ENCODE results near the gene MED14. TPM values are rescaled to one million over a fixed set of nuclear protein-coding genes. Genes with fewer than 3 reads are reported as not detected.
"Not testable (repeated sequence)": the region's sequence is repeated elsewhere in the genome, so short reads cannot be mapped to it uniquely, and the experiment has no call there.

Gene MED14
- 27.6 TPM for polyA plus RNA-seq (2013, experiment 1 of 2)
- 28.5 TPM for polyA plus RNA-seq (2013, experiment 2 of 2)

DNA sequence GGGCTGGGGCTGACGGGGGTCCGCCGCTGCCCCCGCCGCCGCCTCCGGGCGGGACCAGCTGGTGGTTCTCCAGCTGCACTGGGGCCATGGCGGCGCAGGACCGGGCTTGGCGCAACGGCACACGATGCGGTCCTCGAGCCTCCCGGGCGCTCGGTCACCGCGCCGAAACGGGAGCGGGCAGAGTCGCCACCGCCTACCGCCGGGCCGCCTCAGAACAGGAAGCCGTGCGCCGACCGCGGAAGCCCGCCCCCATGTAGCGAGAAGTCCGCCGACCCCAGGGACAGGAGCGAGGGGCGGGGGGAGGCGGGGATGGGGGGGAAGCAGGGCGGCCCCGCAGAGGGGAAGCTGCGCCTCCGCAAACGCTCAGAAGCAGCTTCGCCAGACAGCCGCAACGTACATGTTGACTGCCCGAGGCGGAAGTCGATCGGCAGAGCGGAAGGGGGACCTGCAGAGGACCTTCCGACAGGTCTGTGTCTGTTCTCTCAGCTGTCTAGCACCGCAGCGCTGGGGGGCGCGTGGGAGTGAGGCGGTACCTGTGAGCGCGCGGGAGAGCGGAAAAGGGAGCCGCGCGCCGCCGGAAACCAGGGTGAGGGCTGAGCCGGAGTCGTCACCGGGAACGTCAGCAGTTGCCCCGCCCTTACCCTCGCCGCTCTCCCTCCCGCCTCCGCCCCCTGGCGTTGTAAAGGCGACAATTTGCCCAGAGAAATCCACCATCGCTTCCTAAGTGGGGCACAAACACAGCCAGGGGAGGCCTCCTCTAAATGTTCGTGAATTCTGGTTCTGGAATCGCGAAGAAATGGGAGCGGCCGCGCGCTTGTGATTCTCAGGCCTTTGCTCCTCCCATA is at the start of gene MED14:
Gene MED14, minus strand, starts transcription at position 218 of the 845 bp plus-strand sequence. Its CDS starts 130 bp downstream, at position 88.
- Histone ChIP-seq H4K5ac (ENCODE audit: low read length) (no peak within 1 kb of the TSS), H3K4ac (ENCODE audit: low read depth, low read length) (no peak within 1 kb of the TSS), H3K23ac (ENCODE audit: low read length) (no peak within 1 kb of the TSS), H3K9ac (ENCODE audit: low read length) (peak within 1 kb of the TSS; percentile 72), H3K4me3 (ENCODE audit: low read length) (peak within 1 kb of the TSS; percentile 70), H3K18ac (ENCODE audit: low read length) (peak within 1 kb of the TSS; percentile 71), H4K8ac (ENCODE audit: low read depth, low read length) (no peak within 1 kb of the TSS), H3K27me3 (ENCODE audit: insufficient read depth, low read length, poor library complexity) (no peaks in the 10 kb centered on the region), H3K27ac (ENCODE audit: low read depth, low read length) (peak within 1 kb of the TSS; percentile 90), H3K79me1 (ENCODE audit: low read length) (no peaks in the 10 kb centered on the region), H2BK120ac (ENCODE audit: low read depth, low read length) (no peak within 1 kb of the TSS), H2BK5ac (ENCODE audit: low read length) (no peak within 1 kb of the TSS), H2AK5ac (ENCODE audit: low read length) (no peak within 1 kb of the TSS), H3K4me1 (ENCODE audit: control insufficient read depth, low read depth, low read length) (no peaks in the 10 kb centered on the region), H3K79me2 (ENCODE audit: control insufficient read depth, insufficient read depth, low read length) (peaks cover 25% of the 10 kb centered on the region), H3K56ac (ENCODE audit: low read length) (peak within 1 kb of the TSS; percentile 91), H3K36me3 (ENCODE audit: control insufficient read depth, insufficient read depth, low read length) (no peaks in the 10 kb centered on the region), H3K4me2 (ENCODE audit: low read length) (peak within 1 kb of the TSS; percentile 29), H2BK15ac (replicated peaks; ENCODE audit: low read depth) (no peak within 1 kb of the TSS)
- peak; percentile 94 for DNase-seq
- no CpG with 5 or more reads among the region's 88 CpGs for WGBS (ENCODE audit: extremely low coverage, insufficient coverage, low lambda C conversion rate)

GRCh38 chrX:40784516-40785151 is 49.3 kb upstream of the MED14 start:
- no CpG with 5 or more reads among the region's 4 CpGs for WGBS (ENCODE audit: extremely low coverage, insufficient coverage, low lambda C conversion rate)
- Histone ChIP-seq H3K79me2 (ENCODE audit: control insufficient read depth, insufficient read depth, low read length) (no peaks in the 10 kb centered on the region), H4K8ac (ENCODE audit: low read depth, low read length) (no peak overlapping the region), H3K4ac (ENCODE audit: low read depth, low read length) (no peak overlapping the region), H2AK5ac (ENCODE audit: low read length) (no peak overlapping the region), H3K27ac (ENCODE audit: low read depth, low read length) (no peak overlapping the region), H3K36me3 (ENCODE audit: control insufficient read depth, insufficient read depth, low read length) (no peaks in the 10 kb centered on the region), H3K18ac (ENCODE audit: low read length) (no peak overlapping the region), H2BK15ac (replicated peaks; ENCODE audit: low read depth) (no peak overlapping the region), H3K4me3 (ENCODE audit: low read length) (no peak overlapping the region), H4K5ac (ENCODE audit: low read length) (no peak overlapping the region), H2BK5ac (ENCODE audit: low read length) (no peak overlapping the region), H3K4me1 (ENCODE audit: control insufficient read depth, low read depth, low read length) (no peaks in the 10 kb centered on the region), H3K27me3 (ENCODE audit: insufficient read depth, low read length, poor library complexity) (no peaks in the 10 kb centered on the region), H3K23ac (ENCODE audit: low read length) (no peak overlapping the region), H3K4me2 (ENCODE audit: low read length) (no peak overlapping the region), H2BK120ac (ENCODE audit: low read depth, low read length) (no peak overlapping the region), H3K56ac (ENCODE audit: low read length) (no peak overlapping the region), H3K79me1 (ENCODE audit: low read length) (no peaks in the 10 kb centered on the region), H3K9ac (ENCODE audit: low read length) (no peak overlapping the region)
- no peak for DNase-seq

GRCh38 chrX:40782644-40783259 is 47.4 kb upstream of the MED14 start:
- H3K27ac ChIP-seq (ENCODE audit: low read depth, low read length): not testable (repeated sequence)

DNA sequence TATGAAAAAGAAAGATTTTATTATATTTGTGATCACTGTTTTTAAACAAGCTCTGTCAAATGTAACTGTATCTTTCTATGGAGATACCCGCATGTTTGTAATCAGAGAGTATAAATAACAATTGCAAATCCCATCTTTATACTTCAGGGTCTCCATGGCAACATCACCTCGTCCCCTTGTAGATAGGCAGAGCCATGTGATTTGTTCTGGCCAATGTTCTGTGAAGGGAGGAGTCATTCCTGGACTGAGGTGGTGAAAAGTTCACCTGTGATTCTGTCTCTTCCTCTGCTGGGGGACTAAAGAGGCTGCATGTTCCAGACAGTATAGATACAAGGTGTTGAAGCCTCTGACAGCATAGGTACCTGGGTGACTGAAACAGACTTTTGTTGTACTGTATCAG is 45.6 kb upstream of the MED14 start:
- H3K79me2 ChIP-seq (ENCODE audit: control insufficient read depth, insufficient read depth, low read length): no peaks in the 10 kb centered on the region
- no peak overlapping the region for H3K27ac ChIP-seq (ENCODE audit: low read depth, low read length)
- no CpG with 5 or more reads among the region's 2 CpGs for WGBS (ENCODE audit: extremely low coverage, insufficient coverage, low lambda C conversion rate)
- H3K36me3 ChIP-seq (ENCODE audit: control insufficient read depth, insufficient read depth, low read length): no peaks in the 10 kb centered on the region
- H4K8ac ChIP-seq (ENCODE audit: low read depth, low read length): no peak overlapping the region
- H3K4me2 ChIP-seq (ENCODE audit: low read length): no peak overlapping the region
- H2BK120ac ChIP-seq (ENCODE audit: low read depth, low read length): no peak overlapping the region
- no peak overlapping the region for H3K18ac ChIP-seq (ENCODE audit: low read length)
- H3K23ac ChIP-seq (ENCODE audit: low read length): no peak overlapping the region
- H2BK5ac ChIP-seq (ENCODE audit: low read length): no peak overlapping the region
- no peak overlapping the region for H3K4me3 ChIP-seq (ENCODE audit: low read length)
- H4K5ac ChIP-seq (ENCODE audit: low read length): no peak overlapping the region
- H3K27me3 ChIP-seq (ENCODE audit: insufficient read depth, low read length, poor library complexity): no peaks in the 10 kb centered on the region
- H3K56ac ChIP-seq (ENCODE audit: low read length): no peak overlapping the region
- no peak for DNase-seq
- no peaks in the 10 kb centered on the region for H3K79me1 ChIP-seq (ENCODE audit: low read length)
- no peak overlapping the region for H3K4ac ChIP-seq (ENCODE audit: low read depth, low read length)
- H2BK15ac ChIP-seq (replicated peaks; ENCODE audit: low read depth): no peak overlapping the region
- no peak overlapping the region for H3K9ac ChIP-seq (ENCODE audit: low read length)
- no peak overlapping the region for H2AK5ac ChIP-seq (ENCODE audit: low read length)
- H3K4me1 ChIP-seq (ENCODE audit: control insufficient read depth, low read depth, low read length): no peaks in the 10 kb centered on the region

More at GRCh38 chrX:40782644-40783259, 47.4 kb upstream of the MED14 start:
- H3K18ac ChIP-seq (ENCODE audit: low read length); H3K9ac ChIP-seq (ENCODE audit: low read length); H3K4me1 ChIP-seq (ENCODE audit: control insufficient read depth, low read depth, low read length); H2BK15ac ChIP-seq (replicated peaks; ENCODE audit: low read depth); H3K56ac ChIP-seq (ENCODE audit: low read length); H3K27me3 ChIP-seq (ENCODE audit: insufficient read depth, low read length, poor library complexity); H3K36me3 ChIP-seq (ENCODE audit: control insufficient read depth, insufficient read depth, low read length); DNase-seq; H4K5ac ChIP-seq (ENCODE audit: low read length); H3K4me2 ChIP-seq (ENCODE audit: low read length); H2AK5ac ChIP-seq (ENCODE audit: low read length); H3K79me2 ChIP-seq (ENCODE audit: control insufficient read depth, insufficient read depth, low read length); H3K4me3 ChIP-seq (ENCODE audit: low read length); H2BK5ac ChIP-seq (ENCODE audit: low read length); H2BK120ac ChIP-seq (ENCODE audit: low read depth, low read length); H3K4ac ChIP-seq (ENCODE audit: low read depth, low read length); H4K8ac ChIP-seq (ENCODE audit: low read depth, low read length); H3K79me1 ChIP-seq (ENCODE audit: low read length); H3K23ac ChIP-seq (ENCODE audit: low read length): not testable (repeated sequence)
- no CpG with 5 or more reads among the region's 11 CpGs for WGBS (ENCODE audit: extremely low coverage, insufficient coverage, low lambda C conversion rate)

- Histone ChIP-seq H4K8ac (ENCODE audit: low read depth, low read length) (no peak overlapping the region), H4K5ac (ENCODE audit: low read length) (no peak overlapping the region), H3K36me3 (ENCODE audit: control insufficient read depth, insufficient read depth, low read length) (no peaks in the 10 kb centered on the region), H3K23ac (ENCODE audit: low read length) (no peak overlapping the region), H3K27me3 (ENCODE audit: insufficient read depth, low read length, poor library complexity) (no peaks in the 10 kb centered on the region), H3K9ac (ENCODE audit: low read length) (no peak overlapping the region), H3K4me1 (ENCODE audit: control insufficient read depth, low read depth, low read length) (no peaks in the 10 kb centered on the region), H3K4ac (ENCODE audit: low read depth, low read length) (no peak overlapping the region), H3K4me2 (ENCODE audit: low read length) (no peak overlapping the region), H3K4me3 (ENCODE audit: low read length) (no peak overlapping the region), H3K79me2 (ENCODE audit: control insufficient read depth, insufficient read depth, low read length) (no peaks in the 10 kb centered on the region), H2BK5ac (ENCODE audit: low read length) (no peak overlapping the region), H3K79me1 (ENCODE audit: low read length) (no peaks in the 10 kb centered on the region), H3K27ac (ENCODE audit: low read depth, low read length) (no peak overlapping the region), H2BK15ac (replicated peaks; ENCODE audit: low read depth) (no peak overlapping the region), H3K18ac (ENCODE audit: low read length) (no peak overlapping the region), H2AK5ac (ENCODE audit: low read length) (no peak overlapping the region), H2BK120ac (ENCODE audit: low read depth, low read length) (no peak overlapping the region), H3K56ac (ENCODE audit: low read length) (no peak overlapping the region)
- no peak for DNase-seq
- no CpG with 5 or more reads among the region's 6 CpGs for WGBS (ENCODE audit: extremely low coverage, insufficient coverage, low lambda C conversion rate)
These were observed 44.7 kb upstream of the MED14 start for GRCh38 chrX:40780082-40780481.

Measured in mesendoderm (in vitro differentiated cells).